ENCODE measurements around the gene LSMEM2.
"Not testable (repeated sequence)": the region's sequence is repeated elsewhere in the genome, so short reads cannot be mapped to it uniquely, and the experiment has no call there.

Gene LSMEM2

GRCh38 chr3:50278123-50278879 is 586 bp upstream of the LSMEM2 start:
- no peak for DNase-seq (ENCODE audit: low spot score)

DNA sequence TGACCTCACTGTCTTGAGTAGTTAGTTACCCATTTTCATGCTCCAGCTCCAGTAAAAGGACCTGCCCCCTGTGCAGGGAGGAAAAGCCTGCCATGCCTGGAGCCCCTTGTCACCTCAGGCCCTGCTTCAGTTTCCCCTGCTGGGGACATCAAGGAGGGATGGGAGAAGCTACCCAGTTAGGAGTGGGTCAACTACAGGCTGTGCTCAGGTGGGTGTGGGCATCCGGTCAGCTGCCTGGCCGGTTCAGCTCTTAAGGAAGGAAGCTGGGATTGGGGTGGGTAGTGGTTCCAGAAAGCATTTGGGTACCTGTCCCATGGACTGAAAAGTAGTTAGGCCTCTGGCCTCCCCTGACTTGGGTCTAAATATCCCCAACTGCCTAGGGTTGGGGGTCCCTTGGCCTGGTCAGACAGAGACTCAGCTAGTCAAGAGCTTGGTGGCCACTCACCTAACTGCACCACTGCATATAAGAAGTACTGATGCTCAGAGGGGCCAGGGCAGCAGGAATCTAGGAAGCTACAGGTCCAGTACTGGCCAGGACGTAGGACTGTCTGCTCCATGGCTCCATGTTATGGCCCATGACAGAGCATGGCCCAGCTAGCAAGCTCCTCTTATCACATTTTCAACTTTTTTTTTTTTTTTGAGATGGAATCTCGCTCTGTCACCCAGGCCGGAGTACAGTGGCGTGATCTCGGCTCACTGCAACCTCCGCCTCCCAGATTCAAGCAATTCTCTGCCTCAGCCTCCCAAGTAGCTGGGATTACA is 549 bp downstream of the LSMEM2 start:
- DNase-seq (ENCODE audit: low spot score) = no peak

DNA sequence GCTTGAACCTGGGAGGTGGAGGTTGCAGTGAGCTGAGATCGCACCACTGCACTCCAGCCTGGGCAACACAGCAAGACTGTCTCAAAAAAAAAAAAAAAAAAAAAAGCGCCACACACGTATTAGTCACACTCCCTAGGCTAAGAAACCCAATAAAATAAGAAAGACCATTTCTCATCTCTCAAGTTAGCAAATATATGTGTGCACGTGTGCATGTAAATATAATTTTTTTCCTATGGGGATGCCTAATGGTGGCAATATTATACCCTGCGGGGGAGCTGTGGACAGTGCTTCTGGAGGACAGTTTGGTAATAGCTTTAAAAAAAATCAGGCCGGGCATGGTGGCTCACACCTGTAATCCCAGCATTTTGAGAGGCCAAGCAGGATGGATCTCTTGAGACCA is 5.2 kb downstream of the LSMEM2 start:
- not testable (repeated sequence) for DNase-seq (ENCODE audit: low spot score)

GRCh38 chr3:50286322-50287227 is 7.7 kb downstream of the LSMEM2 start:
- DNase-seq (ENCODE audit: low spot score) = no peak

DNA sequence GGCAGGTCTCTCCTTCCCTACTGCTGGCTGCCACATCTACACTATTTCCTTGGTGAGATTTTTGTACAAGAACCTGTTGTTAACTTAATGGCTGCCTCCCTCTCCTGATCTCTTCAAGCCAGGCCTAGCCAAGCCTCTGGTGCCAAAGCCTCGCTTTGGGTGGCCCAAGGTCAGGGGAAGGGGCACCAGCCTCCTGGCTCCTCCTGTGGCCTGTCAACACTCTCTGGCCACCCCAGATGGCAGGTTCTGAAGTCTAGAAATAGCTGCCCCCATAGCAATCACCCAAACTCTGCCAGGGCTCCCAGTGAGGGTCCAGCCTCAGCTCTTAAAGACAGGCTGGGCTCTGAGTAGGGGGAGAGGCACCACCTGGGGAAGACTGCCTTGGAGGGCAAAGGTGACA is 8.4 kb downstream of the LSMEM2 start:
- DNase-seq (ENCODE audit: low spot score) = no peak

DNA sequence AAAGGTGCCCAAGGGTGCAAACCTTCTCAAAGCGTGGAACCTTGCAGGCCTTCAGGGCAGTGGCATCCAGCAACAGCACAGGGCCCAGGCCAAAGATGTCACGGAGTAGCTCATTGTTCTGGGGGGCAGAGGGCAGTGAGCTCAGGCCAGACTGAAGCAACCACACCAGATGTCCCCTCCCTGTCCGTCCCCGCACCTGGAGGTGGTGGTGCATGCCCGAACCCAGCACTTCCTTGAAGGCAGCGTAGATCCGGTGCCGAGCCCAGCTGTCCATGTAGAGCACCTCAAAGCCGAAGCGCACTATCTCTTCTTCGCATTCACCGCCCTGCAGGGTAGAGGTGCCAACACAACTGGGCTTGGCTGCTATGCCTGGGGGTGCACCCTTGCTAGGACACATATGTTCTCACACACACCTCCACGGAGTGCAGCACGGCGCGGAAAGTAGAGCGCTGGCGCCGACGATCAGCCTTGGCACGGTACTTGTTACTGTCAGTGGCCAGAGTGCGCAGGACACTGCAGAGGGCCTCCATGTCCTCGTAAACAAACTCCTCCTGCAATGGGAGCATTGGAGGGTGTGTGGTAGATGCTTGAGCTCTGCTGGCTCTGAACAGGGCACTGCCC is 9.6 kb downstream of the LSMEM2 start:
- DNase-seq (ENCODE audit: low spot score) = no peak

DNA sequence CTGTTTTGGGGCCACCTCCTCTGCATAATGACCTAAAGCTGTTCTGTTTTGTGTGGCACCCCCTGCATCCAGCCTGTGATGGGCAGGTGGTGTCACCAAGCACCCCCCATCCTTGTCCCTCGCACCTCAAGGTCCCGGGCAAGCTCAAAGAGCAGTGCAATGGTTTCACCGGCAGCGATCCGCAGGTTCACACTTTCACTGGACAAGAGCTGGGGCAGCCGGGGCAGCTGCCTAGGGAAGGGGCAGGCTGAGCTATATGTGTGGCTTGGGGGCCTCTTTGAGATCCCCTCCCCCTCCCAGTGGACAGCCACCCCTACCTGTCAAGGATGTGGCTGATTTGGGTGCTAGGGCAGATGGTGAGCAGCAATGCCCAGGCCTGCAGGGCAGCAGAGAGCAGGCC is 10.2 kb downstream of the LSMEM2 start:
- no peak for DNase-seq (ENCODE audit: low spot score)

DNA sequence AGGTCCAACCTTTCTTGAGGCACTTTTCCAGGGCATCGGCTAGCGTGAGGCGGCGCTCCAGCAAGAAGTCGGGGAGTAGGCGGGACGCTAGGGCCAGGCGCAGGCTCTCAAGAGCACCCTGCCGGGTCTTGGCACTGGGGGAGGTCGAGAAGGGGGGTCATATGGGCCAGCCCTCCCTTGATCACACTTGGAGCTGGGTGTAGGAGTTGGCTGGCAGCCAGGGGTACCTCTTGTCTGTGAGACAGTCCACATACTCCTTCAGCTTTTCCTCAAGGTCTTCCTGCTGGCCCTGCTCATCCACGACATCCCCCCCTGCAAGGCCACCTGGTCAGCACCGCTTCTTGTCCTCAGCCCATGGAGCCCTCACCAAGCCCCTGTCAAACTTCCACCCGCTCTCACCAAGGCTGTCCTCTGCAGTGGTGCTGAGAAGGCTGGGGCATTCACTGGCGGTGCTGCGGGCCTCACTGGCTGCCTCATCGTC is 11.3 kb downstream of the LSMEM2 start:
- DNase-seq (ENCODE audit: low spot score) = no peak

- DNase-seq (ENCODE audit: low spot score) = peak; percentile 94
Measured at GRCh38 chr3:50292159-50293078, 13.5 kb downstream of the LSMEM2 start, which contains the start of gene IFRD2. Gene IFRD2 (minus strand): TSS chr3:50292429. CDS start chr3:50292274, 155 bp downstream.

DNA sequence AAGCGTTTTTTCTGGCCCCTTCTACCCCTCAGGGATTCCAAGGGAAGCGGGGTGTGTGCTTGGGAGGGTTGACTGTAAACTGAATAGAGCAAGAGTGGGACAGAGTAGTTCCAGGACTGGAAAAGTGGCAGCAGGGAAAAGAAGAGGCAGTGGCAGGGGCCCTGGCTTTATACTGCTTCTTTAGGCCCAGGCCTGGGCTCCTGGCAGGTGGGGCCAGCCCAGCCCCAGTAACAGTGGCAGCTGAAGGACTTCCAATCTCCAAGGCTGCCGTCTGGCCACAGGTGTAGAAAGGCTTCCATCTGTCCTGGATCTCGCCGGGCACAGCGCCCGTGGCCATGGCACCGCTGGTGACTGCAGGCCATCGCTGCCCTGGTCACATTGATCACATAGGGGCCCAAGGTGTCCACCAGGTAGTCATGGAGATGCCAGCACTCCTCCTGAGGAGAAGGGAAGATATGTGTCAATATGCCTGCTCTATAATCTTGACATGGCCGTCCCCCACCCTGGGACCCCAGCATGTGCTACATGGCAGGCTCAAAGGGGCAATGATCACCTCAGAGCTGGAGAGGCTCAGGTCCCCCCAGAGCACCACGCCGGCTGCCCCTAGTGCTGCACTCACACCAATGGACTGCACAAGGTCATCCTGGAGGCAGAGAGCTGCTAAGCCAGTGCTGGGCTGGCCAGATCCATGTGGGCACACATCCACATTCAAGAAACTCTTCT is 14.4 kb downstream of the LSMEM2 start:
- no peak for DNase-seq (ENCODE audit: low spot score)

- no peak for DNase-seq (ENCODE audit: low spot score)
Measured at GRCh38 chr3:50294089-50294488, 15.2 kb downstream of the LSMEM2 start.

- no peak for DNase-seq (ENCODE audit: low spot score)
Measured at GRCh38 chr3:50294492-50295403, 15.9 kb downstream of the LSMEM2 start.

DNA sequence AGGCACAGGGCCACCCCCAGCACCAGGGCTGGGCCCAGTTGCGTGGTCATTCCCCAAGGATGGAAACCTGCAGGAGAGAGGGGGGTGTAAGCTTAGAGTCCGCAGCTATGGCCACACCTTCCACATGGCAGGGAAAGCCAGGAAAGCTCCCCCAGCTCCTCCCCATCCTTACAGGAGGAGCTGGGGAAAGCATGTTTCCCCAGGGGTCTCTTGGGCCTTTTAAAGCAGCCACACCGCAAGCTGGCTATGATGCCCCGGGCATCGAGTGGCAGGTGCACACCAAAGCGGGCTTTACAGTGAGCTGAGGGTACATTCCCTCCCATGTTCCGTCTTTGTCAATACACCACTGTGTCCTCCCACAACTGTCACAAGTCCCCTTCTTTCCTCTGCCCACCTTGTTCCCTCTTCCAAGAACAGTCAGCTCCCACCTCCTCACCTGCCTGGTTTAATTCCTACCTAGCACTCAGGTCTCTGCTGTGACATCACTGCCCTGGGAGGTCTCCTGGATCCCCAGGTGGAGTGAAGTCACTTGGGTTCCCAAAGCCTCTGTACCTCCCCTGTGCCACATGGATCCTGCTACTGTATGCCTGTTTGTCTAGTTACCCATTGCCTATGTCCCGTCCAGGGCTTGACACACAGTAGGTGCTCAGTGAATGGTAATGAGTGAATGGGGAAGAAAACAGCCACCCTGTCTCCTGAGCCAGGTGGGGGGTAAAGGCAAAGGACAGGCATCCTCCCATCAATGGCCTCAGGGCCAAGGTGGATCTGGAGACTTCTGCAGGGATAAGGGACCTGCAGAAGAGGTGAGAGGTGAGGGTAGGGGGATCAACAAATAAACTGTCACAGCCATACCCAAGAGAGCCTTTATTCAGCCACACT is 16.9 kb downstream of the LSMEM2 start:
- DNase-seq (ENCODE audit: low spot score) = no peak

DNA sequence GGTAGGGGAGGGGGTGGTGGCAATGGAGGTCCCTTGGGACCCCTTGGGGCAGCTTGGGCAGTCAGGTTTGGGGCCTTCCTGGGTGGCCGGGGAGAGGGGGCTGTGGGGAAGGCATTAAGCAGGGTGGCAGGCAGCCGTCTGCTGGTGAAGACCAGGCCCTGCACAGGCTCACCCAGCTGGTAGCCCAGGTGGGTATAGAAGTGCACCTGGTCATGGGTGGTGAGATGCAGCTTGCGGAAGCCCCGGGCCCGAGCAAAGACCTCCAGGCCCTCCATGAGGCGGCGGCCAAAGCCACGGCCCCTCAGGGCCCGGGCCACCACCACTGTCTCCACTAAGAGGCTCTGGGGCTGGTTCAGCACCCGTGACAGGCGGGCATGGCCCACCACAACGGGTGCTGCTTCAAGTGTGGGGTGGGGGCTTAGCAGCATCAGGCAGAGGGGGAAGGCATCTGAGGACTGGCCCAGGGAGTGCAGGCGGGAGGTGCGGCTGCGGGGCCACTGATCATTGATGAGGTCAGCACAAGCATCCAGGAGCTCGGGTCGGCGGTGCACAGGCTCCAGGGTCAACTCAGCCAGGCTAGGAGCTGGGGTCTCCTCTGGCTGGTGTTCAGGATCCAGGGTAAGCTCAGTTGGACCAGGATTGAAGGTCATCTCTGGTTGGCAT is 18.0 kb downstream of the LSMEM2 start:
- no peak for DNase-seq (ENCODE audit: low spot score)

DNA sequence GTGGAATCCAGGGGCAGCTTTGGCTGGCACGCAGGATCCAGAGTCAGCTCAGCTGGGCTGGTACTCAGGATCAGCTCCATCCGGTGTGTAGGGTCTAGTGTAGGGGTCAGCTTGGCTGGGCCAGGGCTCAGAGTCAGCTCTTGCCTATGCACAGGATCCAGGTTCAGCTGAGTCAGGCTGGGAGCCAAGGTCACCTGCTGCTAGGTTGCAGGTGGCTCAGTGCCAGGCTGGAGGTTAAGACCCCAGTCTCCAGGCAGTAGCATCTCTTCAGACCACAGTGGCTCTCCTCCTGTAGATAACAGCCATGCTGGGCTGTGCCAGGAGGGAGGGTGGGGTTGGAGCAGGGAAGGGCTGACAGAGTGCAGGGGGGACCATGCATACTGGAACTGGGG is 18.5 kb downstream of the LSMEM2 start:
- no peak for DNase-seq (ENCODE audit: low spot score)

GRCh38 chr3:50297896-50298725 is 19.2 kb downstream of the LSMEM2 start:
- peak; percentile 49 for DNase-seq (ENCODE audit: low spot score)

All from HuH-7 (cell line).